ENCODE results near the gene GSDME. TPM values are rescaled to one million over a fixed set of nuclear protein-coding genes. Genes with fewer than 3 reads are reported as not detected.

The GSDME gene
- polyA plus RNA-seq, 1 donor (not counting 4 experiments of a cell fraction or from before 2014, with no cell fraction given): 105 TPM

DNA sequence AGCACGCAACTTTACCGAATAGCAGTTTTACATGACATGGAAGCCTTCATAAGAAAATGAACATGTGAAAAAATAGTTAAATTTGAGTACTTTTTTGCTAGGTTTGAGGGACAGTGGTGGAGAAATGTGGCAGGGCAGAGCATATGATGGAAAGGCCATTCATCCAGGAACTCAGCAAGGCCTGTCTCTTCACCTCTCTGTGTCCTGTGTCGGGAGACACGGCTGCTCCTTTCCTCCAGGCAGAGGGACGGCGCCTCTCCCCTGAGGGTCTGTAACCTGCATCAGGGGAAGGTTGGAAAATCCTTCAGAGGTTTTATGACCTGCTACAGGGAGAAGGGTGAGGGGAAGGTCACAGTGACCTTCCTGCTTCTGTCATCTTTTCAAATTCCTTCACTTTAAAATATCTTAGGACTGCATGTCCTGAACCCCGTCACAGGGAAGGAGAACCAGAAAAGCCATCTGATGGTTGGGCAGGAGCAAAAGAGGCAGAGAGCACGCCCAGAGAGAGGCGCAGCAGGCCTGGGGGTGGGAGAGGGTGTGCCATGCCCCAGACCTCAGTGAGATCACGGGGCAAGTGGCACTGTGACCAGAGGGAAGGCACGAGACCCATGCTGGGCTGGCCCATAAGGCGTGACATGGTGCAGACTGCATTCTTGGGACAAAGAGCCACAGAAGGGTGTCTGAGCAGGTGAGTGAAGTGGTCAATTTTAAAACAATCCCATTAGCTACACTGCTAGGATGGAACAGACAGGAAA is 44.0 kb downstream of the GSDME start:
- no peak for FAIRE-seq
- Histone ChIP-seq H3K36me3 (ENCODE audit: control insufficient read depth in 2 of 2, extremely low read depth in 1 of 2, insufficient read depth in 2 of 2, low read length in 2 of 2) (peaks cover 39 to 41% of the 10 kb centered on the region in 2 experiments), H3K27ac (ENCODE audit: control insufficient read depth, insufficient read depth, low read length) (no peak overlapping the region), H3K9me3 (ENCODE audit: control insufficient read depth, low read depth, low read length) (no peaks in the 10 kb centered on the region), H3K4me1 (ENCODE audit: control insufficient read depth, extremely low read depth, insufficient read depth, low read length) (no peaks in the 10 kb centered on the region), H3K79me2 (ENCODE audit: control insufficient read depth, insufficient read depth, low read length) (no peaks in the 10 kb centered on the region), H4K20me1 (ENCODE audit: control insufficient read depth, extremely low read depth, insufficient read depth, low read length) (no peaks in the 10 kb centered on the region), H3K9ac (ENCODE audit: control insufficient read depth, extremely low read depth, insufficient read depth, low read length) (no peak overlapping the region), H3K27me3 (ENCODE audit: control insufficient read depth, extremely low read depth, insufficient read depth, low read length) (no peaks in the 10 kb centered on the region), H3K4me2 (ENCODE audit: control insufficient read depth, extremely low read depth, insufficient read depth, low read depth, low read length) (no peak overlapping the region), H3K9me1 (ENCODE audit: control insufficient read depth, extremely low read depth, insufficient read depth, low read length) (no peaks in the 10 kb centered on the region), H2AFZ (ENCODE audit: control insufficient read depth, low read length) (no peak overlapping the region), H3K4me3 (ENCODE audit: control insufficient read depth in 2 of 3, extremely low read depth in 1 of 3, insufficient read depth in 2 of 3, low read depth in 1 of 3, low read length in 3 of 3) (no peak overlapping the region)
- DNase-seq (ENCODE audit: low read depth, low spot score): no peak
- TF ChIP-seq, protein P1, sequence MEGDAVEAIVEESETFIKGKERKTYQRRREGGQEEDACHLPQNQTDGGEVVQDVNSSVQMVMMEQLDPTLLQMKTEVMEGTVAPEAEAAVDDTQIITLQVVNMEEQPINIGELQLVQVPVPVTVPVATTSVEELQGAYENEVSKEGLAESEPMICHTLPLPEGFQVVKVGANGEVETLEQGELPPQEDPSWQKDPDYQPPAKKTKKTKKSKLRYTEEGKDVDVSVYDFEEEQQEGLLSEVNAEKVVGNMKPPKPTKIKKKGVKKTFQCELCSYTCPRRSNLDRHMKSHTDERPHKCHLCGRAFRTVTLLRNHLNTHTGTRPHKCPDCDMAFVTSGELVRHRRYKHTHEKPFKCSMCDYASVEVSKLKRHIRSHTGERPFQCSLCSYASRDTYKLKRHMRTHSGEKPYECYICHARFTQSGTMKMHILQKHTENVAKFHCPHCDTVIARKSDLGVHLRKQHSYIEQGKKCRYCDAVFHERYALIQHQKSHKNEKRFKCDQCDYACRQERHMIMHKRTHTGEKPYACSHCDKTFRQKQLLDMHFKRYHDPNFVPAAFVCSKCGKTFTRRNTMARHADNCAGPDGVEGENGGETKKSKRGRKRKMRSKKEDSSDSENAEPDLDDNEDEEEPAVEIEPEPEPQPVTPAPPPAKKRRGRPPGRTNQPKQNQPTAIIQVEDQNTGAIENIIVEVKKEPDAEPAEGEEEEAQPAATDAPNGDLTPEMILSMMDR (optimal IDR thresholded peaks at IDR 0.05 in 1 of 3, IDR thresholded peaks at IDR 0.05 in 1 of 3, conservative IDR thresholded peaks at IDR 0.05 in 1 of 3; ENCODE audit: extremely low read depth in 1 of 3, insufficient read depth in 2 of 3, low read length in 3 of 3): no peak
- no peak for TF ChIP-seq EZH2 (IDR thresholded peaks at IDR 0.05; ENCODE audit: low read length)
- dilution Hi-C loops (cut with MboI; ENCODE audit: extremely low pct_ligation_motif_present, low sequenced_read_pairs): no loop called here

DNA sequence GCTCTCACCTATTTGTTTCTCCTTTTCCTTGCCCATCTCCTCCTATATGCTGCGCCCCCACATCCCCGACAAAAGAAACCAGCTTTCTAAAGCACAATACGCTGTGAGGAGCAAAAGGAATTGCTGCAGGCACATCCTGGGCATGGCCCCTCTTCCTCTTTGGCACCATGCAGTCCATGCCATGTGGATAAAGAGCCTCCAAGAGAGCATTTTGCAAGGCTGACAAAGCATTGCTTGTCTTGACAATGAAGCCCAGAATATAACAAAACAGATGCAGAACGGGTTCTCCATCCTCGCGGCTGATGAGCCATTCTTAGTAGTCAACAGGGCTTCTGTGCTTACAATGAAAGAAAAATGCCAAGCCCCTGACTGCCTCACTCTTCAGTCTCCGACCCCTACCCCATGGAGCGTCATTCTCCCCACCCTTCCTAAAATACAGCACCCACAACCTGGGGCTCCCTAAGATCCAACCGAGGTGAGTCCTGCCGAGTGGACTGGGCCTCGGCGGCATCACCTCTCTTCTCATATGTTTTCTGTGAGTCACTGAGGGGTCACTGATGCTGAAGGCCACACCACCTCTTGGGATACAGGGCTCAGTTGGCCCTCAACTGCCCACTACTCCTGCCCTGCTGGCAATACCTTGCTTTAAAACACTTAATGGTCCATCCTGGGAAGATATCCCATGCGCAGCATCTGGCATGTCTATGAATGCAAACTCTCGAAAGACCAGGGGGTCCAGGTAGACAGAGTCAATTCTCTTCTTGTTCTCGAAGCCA is 47.5 kb downstream of the GSDME start:
- Histone ChIP-seq H2AFZ (ENCODE audit: control insufficient read depth, low read length) (no peak overlapping the region), H4K20me1 (ENCODE audit: control insufficient read depth, extremely low read depth, insufficient read depth, low read length) (no peaks in the 10 kb centered on the region), H3K36me3 (ENCODE audit: control insufficient read depth in 2 of 2, extremely low read depth in 1 of 2, insufficient read depth in 2 of 2, low read length in 2 of 2) (peaks cover 30 to 38% of the 10 kb centered on the region in 2 experiments), H3K27ac (ENCODE audit: control insufficient read depth, insufficient read depth, low read length) (no peak overlapping the region), H3K9me3 (ENCODE audit: control insufficient read depth, low read depth, low read length) (no peaks in the 10 kb centered on the region), H3K9me1 (ENCODE audit: control insufficient read depth, extremely low read depth, insufficient read depth, low read length) (no peaks in the 10 kb centered on the region), H3K9ac (ENCODE audit: control insufficient read depth, extremely low read depth, insufficient read depth, low read length) (no peak overlapping the region), H3K4me1 (ENCODE audit: control insufficient read depth, extremely low read depth, insufficient read depth, low read length) (no peaks in the 10 kb centered on the region), H3K4me3 (ENCODE audit: control insufficient read depth in 2 of 3, extremely low read depth in 1 of 3, insufficient read depth in 2 of 3, low read depth in 1 of 3, low read length in 3 of 3) (no peak overlapping the region), H3K4me2 (ENCODE audit: control insufficient read depth, extremely low read depth, insufficient read depth, low read depth, low read length) (no peak overlapping the region), H3K79me2 (ENCODE audit: control insufficient read depth, insufficient read depth, low read length) (no peaks in the 10 kb centered on the region), H3K27me3 (ENCODE audit: control insufficient read depth, extremely low read depth, insufficient read depth, low read length) (no peaks in the 10 kb centered on the region)
- FAIRE-seq: no peak
- dilution Hi-C loops (cut with MboI; ENCODE audit: extremely low pct_ligation_motif_present, low sequenced_read_pairs): no loop called here
- no peak for TF ChIP-seq EZH2 (IDR thresholded peaks at IDR 0.05; ENCODE audit: low read length)
- TF ChIP-seq, protein P1 (optimal IDR thresholded peaks at IDR 0.05 in 1 of 3, IDR thresholded peaks at IDR 0.05 in 1 of 3, conservative IDR thresholded peaks at IDR 0.05 in 1 of 3; ENCODE audit: extremely low read depth in 1 of 3, insufficient read depth in 2 of 3, low read length in 3 of 3): no peak
- no peak for DNase-seq (ENCODE audit: low read depth, low spot score)

Measured in keratinocyte (primary cell).